Measurements from ENCODE around the gene FAT1.

- TF ChIP-seq RAD21 (IDR thresholded peaks at IDR 0.05; ENCODE audit: low read depth), result no peak
- TF ChIP-seq EGR1 (IDR thresholded peaks at IDR 0.05), result no peak
- no peak for TF ChIP-seq TAF1 (IDR thresholded peaks at IDR 0.05; ENCODE audit: low read depth)
- TF ChIP-seq TEAD4 (IDR thresholded peaks at IDR 0.05), result no peak
- TF ChIP-seq, protein P1, sequence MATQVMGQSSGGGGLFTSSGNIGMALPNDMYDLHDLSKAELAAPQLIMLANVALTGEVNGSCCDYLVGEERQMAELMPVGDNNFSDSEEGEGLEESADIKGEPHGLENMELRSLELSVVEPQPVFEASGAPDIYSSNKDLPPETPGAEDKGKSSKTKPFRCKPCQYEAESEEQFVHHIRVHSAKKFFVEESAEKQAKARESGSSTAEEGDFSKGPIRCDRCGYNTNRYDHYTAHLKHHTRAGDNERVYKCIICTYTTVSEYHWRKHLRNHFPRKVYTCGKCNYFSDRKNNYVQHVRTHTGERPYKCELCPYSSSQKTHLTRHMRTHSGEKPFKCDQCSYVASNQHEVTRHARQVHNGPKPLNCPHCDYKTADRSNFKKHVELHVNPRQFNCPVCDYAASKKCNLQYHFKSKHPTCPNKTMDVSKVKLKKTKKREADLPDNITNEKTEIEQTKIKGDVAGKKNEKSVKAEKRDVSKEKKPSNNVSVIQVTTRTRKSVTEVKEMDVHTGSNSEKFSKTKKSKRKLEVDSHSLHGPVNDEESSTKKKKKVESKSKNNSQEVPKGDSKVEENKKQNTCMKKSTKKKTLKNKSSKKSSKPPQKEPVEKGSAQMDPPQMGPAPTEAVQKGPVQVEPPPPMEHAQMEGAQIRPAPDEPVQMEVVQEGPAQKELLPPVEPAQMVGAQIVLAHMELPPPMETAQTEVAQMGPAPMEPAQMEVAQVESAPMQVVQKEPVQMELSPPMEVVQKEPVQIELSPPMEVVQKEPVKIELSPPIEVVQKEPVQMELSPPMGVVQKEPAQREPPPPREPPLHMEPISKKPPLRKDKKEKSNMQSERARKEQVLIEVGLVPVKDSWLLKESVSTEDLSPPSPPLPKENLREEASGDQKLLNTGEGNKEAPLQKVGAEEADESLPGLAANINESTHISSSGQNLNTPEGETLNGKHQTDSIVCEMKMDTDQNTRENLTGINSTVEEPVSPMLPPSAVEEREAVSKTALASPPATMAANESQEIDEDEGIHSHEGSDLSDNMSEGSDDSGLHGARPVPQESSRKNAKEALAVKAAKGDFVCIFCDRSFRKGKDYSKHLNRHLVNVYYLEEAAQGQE (IDR thresholded peaks at IDR 0.05; ENCODE audit: low read depth), result no peak
- TF ChIP-seq YY1 (IDR thresholded peaks at IDR 0.05; ENCODE audit: low read depth), result no peak
- no peak for TF ChIP-seq CREB1 (IDR thresholded peaks at IDR 0.05; ENCODE audit: low read depth)
- no peak for TF ChIP-seq TCF12 (IDR thresholded peaks at IDR 0.05; ENCODE audit: low read depth)
These were observed 138.7 kb downstream of the FAT1 start for GRCh38 chr4:186584912-186585311.
